HL-60 (cell line): ENCODE measurements around the gene EPN2.

ENCODE experiments used
- CTCF ChIP-seq: IDR thresholded peaks from one replicate; pipeline ENCODE4 v1.5.1; 2011; ENCODE audit warnings: low read length, control low read depth, inconsistent platforms; ENCODE audit not compliant: insufficient read depth
- GABPA ChIP-seq: IDR thresholded peaks from 2 replicates; pipeline ENCODE4 v1.6.1; 2012; ENCODE audit warnings: low read depth
- POLR2AphosphoS5 ChIP-seq: IDR thresholded peaks from 2 replicates; pipeline ENCODE4 v1.6.1; 2012; ENCODE audit warnings: low read depth
- SPI1 ChIP-seq: IDR thresholded peaks from 2 replicates; pipeline ENCODE4 v1.6.1; 2012; ENCODE audit warnings: low read depth, mild to moderate bottlenecking, borderline replicate concordance

GRCh38 chr17:19303367-19303776 lies 66.2 kb downstream of the EPN2 start:
- TF ChIP-seq POLR2AphosphoS5 (no peak), CTCF (no peak), GABPA (no peak), SPI1 (no peak)
